Caco-2 (cell line): ENCODE data around the gene CRADD. TPM values are rescaled to one million over a fixed set of nuclear protein-coding genes. Genes with fewer than 3 reads are reported as not detected.

Experiments used
- BruUV-seq: library from RNA; stranded (reverse); fragments of 400-500 nt; replicated peaks from 2 replicates; lab custom pipeline; 2021; lab: Mats Ljungman, UMichigan
- CTCF ChIA-PET: fragments of 300-600 bp; sonication (Branson Sonifier 250); formaldehyde crosslinking; loops from one replicate; lab custom pipeline; 2022; ENCODE audit warnings: antibody characterized with exemption; lab: Charles Lee
- POLR2A ChIA-PET: fragments of 300-600 bp; sonication (Branson Sonifier 250); formaldehyde crosslinking; loops from one replicate; lab custom pipeline; 2022; ENCODE audit warnings: antibody characterized with exemption; lab: Charles Lee
- DNase-seq, 2 experiments: peaks; one replicate each; pipeline versions ENCODE4 v3.0.0 to v3.0.0-alpha.2; 2020 to 2022
- H3K27me3 ChIP-seq: replicated peaks from 2 replicates; pipeline ENCODE4 v1.6.0; 2011; ENCODE audit warnings: low read length; ENCODE audit not compliant: control insufficient read depth, insufficient read depth
- H3K36me3 ChIP-seq: 2 replicates; pipeline ENCODE4 v1.5.1; 2011; ENCODE audit warnings: low read length; ENCODE audit not compliant: control insufficient read depth, insufficient read depth
- H3K4me1 ChIP-seq: fragments of 250-450 bp; sonication (Bioruptor Pico); 2 replicates; pipeline ENCODE4 v1.5.1; 2020; ENCODE audit warnings: mild to moderate bottlenecking
- H3K4me3 ChIP-seq: 2 replicates; pipeline ENCODE4 v1.5.1; 2011; ENCODE audit warnings: low read depth, mild to moderate bottlenecking, control low read depth, low read length
- H3K9me3 ChIP-seq: fragments of 250-450 bp; sonication (Bioruptor Pico); 2 replicates; pipeline ENCODE4 v1.5.1; 2020; ENCODE audit warnings: mild to moderate bottlenecking, moderate library complexity
- H3K27ac Mint-ChIP-seq: one replicate; pipeline ENCODE4 v1.8.0; 2022; ENCODE audit warnings: mixed read lengths; ENCODE audit not compliant: unreplicated experiment
- H3K27me3 Mint-ChIP-seq: one replicate; pipeline ENCODE4 v1.8.0; 2022; ENCODE audit warnings: mixed read lengths; ENCODE audit not compliant: insufficient read depth, unreplicated experiment
- H3K36me3 Mint-ChIP-seq: one replicate; pipeline ENCODE4 v1.8.0; 2022; ENCODE audit warnings: mild to moderate bottlenecking, mixed read lengths; ENCODE audit not compliant: insufficient read depth, unreplicated experiment
- H3K4me1 Mint-ChIP-seq: one replicate; pipeline ENCODE4 v1.8.0; 2022; ENCODE audit warnings: low read depth, mixed read lengths; ENCODE audit not compliant: unreplicated experiment
- H3K4me3 Mint-ChIP-seq: one replicate; pipeline ENCODE4 v1.8.0; 2022; ENCODE audit warnings: mild to moderate bottlenecking, moderate library complexity, mixed read lengths; ENCODE audit not compliant: unreplicated experiment
- H3K9me3 Mint-ChIP-seq: one replicate; pipeline ENCODE4 v1.8.0; 2022; ENCODE audit warnings: mixed read lengths; ENCODE audit not compliant: unreplicated experiment
- CTCF ChIP-seq, 2 experiments: fragments of 200-600 bp in 1 of 2; IDR thresholded peaks; 1 replicate in 1 of 2; 2 replicates in 1 of 2; pipeline versions ENCODE4 v1.5.1 to v1.8.0; 2011 to 2022; ENCODE audit warnings: antibody characterized with exemption in 1 of 2, control low read depth in 1 of 2, inconsistent platforms in 1 of 2, low read depth in 1 of 2, low read length in 1 of 2, mild to moderate bottlenecking in 1 of 2, moderate library complexity in 1 of 2; ENCODE audit not compliant: insufficient read depth in 1 of 2, severe bottlenecking in 1 of 2, unreplicated experiment in 1 of 2
- intact Hi-C: fragments of 100-400 bp; cut with micrococcal nuclease; formaldehyde crosslinking; loops from one replicate; pipeline ENCODE4 v1.10.0; 2022; ENCODE audit not compliant: unreplicated experiment
- total RNA-seq: library from RNA; stranded (reverse); gene quantifications from 2 replicates; pipeline ENCODE4 v1.2.3, GENCODE V29; 2022

Gene CRADD
- total RNA-seq, 1 experiment from 2014 or later, result 29.2 TPM

DNA sequence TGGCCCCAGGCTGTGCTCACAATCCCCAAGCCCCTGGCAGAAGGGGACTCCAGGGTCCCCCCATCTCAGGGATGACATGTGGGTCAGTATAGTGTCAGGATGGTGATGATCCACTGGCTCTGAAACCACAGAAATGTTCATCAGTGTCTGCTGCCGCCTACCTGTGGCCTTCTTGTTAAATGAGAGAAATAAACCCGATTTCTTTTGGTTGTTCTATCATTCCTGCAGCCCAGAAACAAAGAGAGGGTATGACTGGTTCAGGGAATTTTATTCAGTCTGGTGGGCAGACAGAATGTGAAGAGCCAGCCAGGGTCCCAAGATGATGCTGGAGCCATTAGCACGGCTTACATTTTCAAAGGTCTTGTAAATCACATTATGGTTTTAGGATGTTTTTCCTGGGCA lies 86.6 kb downstream of the CRADD start:
- no peaks in the 10 kb centered on the region for H3K36me3 Mint-ChIP-seq
- H3K36me3 ChIP-seq, result no peaks in the 10 kb centered on the region; the same call in 1 of the 2 replicates
- no peaks in the 10 kb centered on the region for H3K9me3 Mint-ChIP-seq
- no TSS peak for BruUV-seq
- no peak overlapping the region for H3K27ac Mint-ChIP-seq
- H3K27me3 ChIP-seq, result no peaks in the 10 kb centered on the region
- no peaks in the 10 kb centered on the region for H3K9me3 ChIP-seq
- ChIA-PET CTCF (interaction anchor here (0.8 kb wide), 1 partner anchor 338 kb away, joined by 3 read pairs; no protein-coding TSS in a partner anchor), POLR2A (no interaction called here)
- intact Hi-C loops, result no loop called here
- no peak for DNase-seq
- no peaks in the 10 kb centered on the region for H3K27me3 Mint-ChIP-seq
- H3K4me1 Mint-ChIP-seq, result peaks cover 32% of the 10 kb centered on the region
- H3K4me1 ChIP-seq, result peaks cover 38% of the 10 kb centered on the region
- H3K4me3 Mint-ChIP-seq, result no peak overlapping the region
- TF ChIP-seq CTCF (IDR thresholded peaks at IDR 0.05; ENCODE audit: insufficient read depth in 1 of 2, low read depth in 1 of 2, low read length in 1 of 2, severe bottlenecking in 1 of 2, unreplicated experiment in 1 of 2), result peak in 1 of 2 experiments; percentile 22
- H3K4me3 ChIP-seq, result no peak overlapping the region

DNA sequence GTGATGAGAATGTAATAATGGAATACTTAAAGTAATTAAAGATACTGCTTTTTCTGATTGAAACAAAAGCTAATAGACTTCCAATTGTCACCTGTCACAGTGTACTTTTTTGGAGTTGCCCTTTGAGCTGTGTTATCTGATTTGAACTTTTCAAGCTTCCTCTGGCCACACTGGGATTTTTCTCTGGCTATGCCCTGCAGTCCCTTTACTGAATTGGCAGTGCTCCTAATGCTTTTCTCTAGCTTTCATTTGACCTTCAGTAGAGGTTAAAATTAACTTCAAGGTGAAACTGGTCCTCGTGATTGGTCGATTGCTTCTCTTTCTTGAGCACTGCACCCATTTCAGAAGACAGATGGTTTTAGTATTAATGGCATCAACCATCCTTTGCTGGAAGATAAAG lies 89.2 kb downstream of the CRADD start:
- no peak overlapping the region for H3K4me3 ChIP-seq
- BruUV-seq, result no TSS peak
- Mint-ChIP-seq H3K27ac (no peak overlapping the region), H3K9me3 (no peaks in the 10 kb centered on the region), H3K36me3 (peaks cover 7% of the 10 kb centered on the region), H3K4me1 (peaks cover 19% of the 10 kb centered on the region), H3K4me3 (no peak overlapping the region), H3K27me3 (no peaks in the 10 kb centered on the region)
- POLR2A ChIA-PET, result interaction anchor here (0.6 kb wide), 1 partner anchor 18 kb away, joined by 4 read pairs; no protein-coding TSS in a partner anchor
- no peak for DNase-seq
- H3K9me3 ChIP-seq, result no peaks in the 10 kb centered on the region
- no peak for TF ChIP-seq CTCF (IDR thresholded peaks at IDR 0.05; ENCODE audit: insufficient read depth in 1 of 2, low read depth in 1 of 2, low read length in 1 of 2, severe bottlenecking in 1 of 2, unreplicated experiment in 1 of 2)
- H3K36me3 ChIP-seq, result no peaks in the 10 kb centered on the region
- H3K4me1 ChIP-seq, result peaks cover 14% of the 10 kb centered on the region
- intact Hi-C loops, result no loop called here
- no peaks in the 10 kb centered on the region for H3K27me3 ChIP-seq
- CTCF ChIA-PET, result interaction anchor here (0.9 to 2.0 kb wide), 5 partner anchors 20 to 336 kb away, joined by 3 to 6 read pairs (median 3); no protein-coding TSS in a partner anchor

GRCh38 chr12:93766796-93767523 lies 89.8 kb downstream of the CRADD start:
- Histone ChIP-seq H3K27me3 (no peaks in the 10 kb centered on the region), H3K4me3 (no peak overlapping the region), H3K36me3 (no peaks in the 10 kb centered on the region), H3K4me1 (peaks cover 8% of the 10 kb centered on the region), H3K9me3 (no peaks in the 10 kb centered on the region)
- H3K36me3 Mint-ChIP-seq, result peaks cover 7% of the 10 kb centered on the region
- H3K27me3 Mint-ChIP-seq, result no peaks in the 10 kb centered on the region
- POLR2A ChIA-PET, result interaction anchor here (0.6 kb wide), 1 partner anchor 18 kb away, joined by 4 read pairs; no protein-coding TSS in a partner anchor
- peaks cover 18% of the 10 kb centered on the region for H3K4me1 Mint-ChIP-seq
- intact Hi-C loops, result loop anchor here (1.0 kb wide), 2 partner anchors 212 to 335 kb away; no protein-coding TSS in a partner anchor
- H3K9me3 Mint-ChIP-seq, result no peaks in the 10 kb centered on the region
- BruUV-seq, result no TSS peak
- CTCF ChIA-PET, result interaction anchor here (0.7 to 2.0 kb wide), 8 partner anchors 19 to 336 kb away, joined by 3 to 6 read pairs (median 3); no protein-coding TSS in a partner anchor
- H3K27ac Mint-ChIP-seq, result no peak overlapping the region
- TF ChIP-seq CTCF (IDR thresholded peaks at IDR 0.05; ENCODE audit: insufficient read depth in 1 of 2, low read depth in 1 of 2, low read length in 1 of 2, severe bottlenecking in 1 of 2, unreplicated experiment in 1 of 2), result no peak
- no peak overlapping the region for H3K4me3 Mint-ChIP-seq
- no peak for DNase-seq
